Stimulated activated CD4-positive, alpha-beta T cell treated with anti-CD3 and anti-CD28 coated beads, TNF-alpha, amount 100 ng/mL, for 4 hours (primary cell): Measurements from ENCODE around the gene OLFML1.
A peak's percentile ranks its signal among the peaks of the same experiment; 100 is the strongest.

Experiments used
- DNase-seq, 3 experiments: peaks; one replicate each; pipeline ENCODE4 v3.0.0-alpha.2; 2020; ENCODE audit warnings: low read depth in 3 of 3

Gene OLFML1

GRCh38 chr11:7485186-7486097, at the start of gene OLFML1:
Gene OLFML1, plus strand, starts transcription at chr11:7485506. Its CDS starts 370 bp downstream, at chr11:7485876.
- no peak for DNase-seq

- no peak for DNase-seq
These were observed 49.2 kb upstream of the OLFML1 start for GRCh38 chr11:7436146-7436545.

- no peak for DNase-seq
These were observed 48.6 kb upstream of the OLFML1 start for GRCh38 chr11:7436657-7437056.

GRCh38 chr11:7437696-7438095, 47.6 kb upstream of the OLFML1 start:
- DNase-seq, result no peak

- DNase-seq, result no peak
These were observed 45.5 kb upstream of the OLFML1 start for GRCh38 chr11:7439746-7440320.

- peak; percentile 39 to 46 (median 42) for DNase-seq
These were observed 42.6 kb upstream of the OLFML1 start for GRCh38 chr11:7442588-7443215.

- no peak for DNase-seq
These were observed 41.0 kb upstream of the OLFML1 start for GRCh38 chr11:7444091-7444981.

GRCh38 chr11:7445564-7445963, 39.7 kb upstream of the OLFML1 start:
- no peak for DNase-seq

- no peak for DNase-seq
These were observed 37.1 kb upstream of the OLFML1 start for GRCh38 chr11:7448201-7448600.

GRCh38 chr11:7449211-7449840, 36.0 kb upstream of the OLFML1 start:
- DNase-seq, result no peak

GRCh38 chr11:7449841-7450214, 35.5 kb upstream of the OLFML1 start:
- no peak for DNase-seq

- DNase-seq, result no peak
These were observed 34.5 kb upstream of the OLFML1 start for GRCh38 chr11:7450836-7451235.

- DNase-seq, result no peak
These were observed 33.8 kb upstream of the OLFML1 start for GRCh38 chr11:7451520-7451919.

- DNase-seq, result no peak
These were observed 33.3 kb upstream of the OLFML1 start for GRCh38 chr11:7451952-7452494.

- DNase-seq, result no peak
These were observed 30.5 kb upstream of the OLFML1 start for GRCh38 chr11:7454854-7455253.

- no peak for DNase-seq
These were observed 28.1 kb upstream of the OLFML1 start for GRCh38 chr11:7457211-7457610.

GRCh38 chr11:7462706-7463105, 22.6 kb upstream of the OLFML1 start:
- no peak for DNase-seq

- no peak for DNase-seq
These were observed 17.7 kb upstream of the OLFML1 start for GRCh38 chr11:7467652-7468051.

GRCh38 chr11:7469351-7469865, 15.9 kb upstream of the OLFML1 start:
- DNase-seq, result no peak

GRCh38 chr11:7471071-7471470, 14.2 kb upstream of the OLFML1 start:
- DNase-seq, result no peak

GRCh38 chr11:7473717-7474116, 11.6 kb upstream of the OLFML1 start:
- DNase-seq, result no peak
